SK-N-SH (cell line): Measurements from ENCODE around the gene RGL4. TPM values are rescaled to one million over a fixed set of nuclear protein-coding genes. Genes with fewer than 3 reads are reported as not detected.

Source experiments
- CTCF ChIA-PET: fragments of 300-600, 350-600 bp; formaldehyde crosslinking; extraction: SDS; loops from one replicate; lab custom pipeline; 2021; lab: Yijun Ruan, JAX
- POLR2A ChIA-PET: fragments of 350-600 bp; sonication (Branson Sonifier 250); formaldehyde crosslinking; extraction: SDS; loops from one replicate; lab custom pipeline; 2020; ENCODE audit warnings: antibody characterized with exemption, inconsistent platforms; lab: Yijun Ruan, JAX
- DNase-seq: peaks from one replicate; pipeline ENCODE4 v3.0.0; 2012
- H2AFZ ChIP-seq: fragments of 200-600 bp; sonication (generic); 2 replicates; pipeline ENCODE4 v1.8.1; 2016; ENCODE audit warnings: antibody characterized with exemption, mild to moderate bottlenecking, low read depth
- H3F3A ChIP-seq: fragments of 200-600 bp; sonication (generic); replicated peaks from 2 replicates; pipeline ENCODE3; 2016; ENCODE audit warnings: antibody characterized with exemption, mild to moderate bottlenecking; ENCODE audit not compliant: insufficient read depth
- H3K27ac ChIP-seq, 2 experiments: fragments of 200-500 bp in 1 of 2; fragments of 200-600 bp in 1 of 2; sonication (Bioruptor generic) in 1 of 2; sonication (generic), shearing (Covaris generic) in 1 of 2; 2 replicates each; pipeline versions ENCODE4 v1.5.1 to v1.6.1; 2014 to 2016; ENCODE audit warnings: low read depth in 2 of 2, inconsistent platforms in 1 of 2, low read length in 1 of 2, mild to moderate bottlenecking in 1 of 2, mixed read lengths in 1 of 2
- H3K27me3 ChIP-seq: fragments of 200-600 bp; sonication (generic), shearing (Covaris generic); 2 replicates; pipeline ENCODE4 v1.6.1; 2016; ENCODE audit warnings: mixed run types; ENCODE audit not compliant: insufficient read depth
- H3K36me3 ChIP-seq, 2 experiments: fragments of 200-500 bp in 1 of 2; fragments of 200-600 bp in 1 of 2; sonication (Bioruptor generic) in 1 of 2; sonication (generic) in 1 of 2; replicated peaks in 1 of 2; 2 replicates each; pipeline versions ENCODE3 to v1.5.1; 2014 to 2016; ENCODE audit warnings: low read length in 1 of 2, mild to moderate bottlenecking in 1 of 2; ENCODE audit not compliant: insufficient read depth in 2 of 2, control insufficient read depth in 1 of 2
- H3K4me1 ChIP-seq, 2 experiments: fragments of 200-500 bp in 1 of 2; fragments of 200-600 bp in 1 of 2; sonication (Bioruptor generic) in 1 of 2; sonication (generic), shearing (Covaris generic) in 1 of 2; 2 replicates each; pipeline versions ENCODE4 v1.5.1 to v1.6.1; 2014 to 2016; ENCODE audit warnings: low read depth in 1 of 2, low read length in 1 of 2, mixed run types in 1 of 2; ENCODE audit not compliant: insufficient read depth in 2 of 2, control insufficient read depth in 1 of 2
- H3K4me2 ChIP-seq: fragments of 200-600 bp; sonication (generic), shearing (Covaris generic); 2 replicates; pipeline ENCODE4 v1.6.1; 2017; ENCODE audit warnings: mixed run types
- H3K4me3 ChIP-seq, 2 experiments: fragments of 200-500 bp in 1 of 2; fragments of 200-600 bp in 1 of 2; sonication (Bioruptor generic) in 1 of 2; sonication (generic), shearing (Covaris generic) in 1 of 2; 2 replicates each; pipeline versions ENCODE4 v1.5.1 to v1.8.1; 2014 to 2016; ENCODE audit warnings: low read depth in 2 of 2, inconsistent platforms in 1 of 2, low read length in 1 of 2, mild to moderate bottlenecking in 1 of 2, mixed read lengths in 1 of 2, moderate library complexity in 1 of 2
- H3K79me2 ChIP-seq: fragments of 200-600 bp; sonication (generic); 2 replicates; pipeline ENCODE4 v1.8.1; 2017; ENCODE audit warnings: mild to moderate bottlenecking; ENCODE audit not compliant: insufficient read depth
- H3K9ac ChIP-seq: fragments of 200-600 bp; sonication (generic); 2 replicates; pipeline ENCODE4 v1.6.1; 2017; ENCODE audit warnings: mixed run types
- H3K9me2 ChIP-seq: fragments of 200-600 bp; sonication (generic); 2 replicates; pipeline ENCODE4 v1.6.1; 2017; ENCODE audit warnings: mixed run types
- H3K9me3 ChIP-seq: fragments of 200-600 bp; sonication (generic); 2 replicates; pipeline ENCODE4 v1.6.1; 2017; ENCODE audit warnings: mixed run types, mild to moderate bottlenecking, moderate library complexity
- H4K20me1 ChIP-seq: fragments of 200-600 bp; sonication (generic); 2 replicates; pipeline ENCODE4 v1.6.1; 2017; ENCODE audit warnings: mild to moderate bottlenecking, mixed run types; ENCODE audit not compliant: insufficient read depth
- CHD2 ChIP-seq: fragments of 150-350 bp; IDR thresholded peaks from 2 replicates; pipeline ENCODE4 v1.6.1; 2018; ENCODE audit warnings: low read length; ENCODE audit not compliant: partially characterized antibody
- CTCF ChIP-seq: fragments of 200-600 bp; sonication (generic); IDR thresholded peaks from 2 replicates; pipeline ENCODE4 v1.6.1; 2017; ENCODE audit warnings: antibody characterized with exemption, mild to moderate bottlenecking, moderate library complexity
- ELF1 ChIP-seq: IDR thresholded peaks from 2 replicates; pipeline ENCODE4 v1.4.0; 2012
- EP300 ChIP-seq, 2 experiments: IDR thresholded peaks; 2 replicates each; pipeline versions ENCODE4 v1.4.0 to v1.6.1; 2012; ENCODE audit warnings: borderline replicate concordance in 1 of 2, low read depth in 1 of 2, low read length in 1 of 2
- EZH2phosphoT487 ChIP-seq: fragments of 200-600 bp; sonication (generic); IDR thresholded peaks from 2 replicates; pipeline ENCODE4 v1.6.1; 2017; ENCODE audit warnings: low read depth, mixed run types, mild to moderate bottlenecking, antibody characterized with exemption, moderate library complexity, borderline replicate concordance
- FOSL2 ChIP-seq: IDR thresholded peaks from 2 replicates; pipeline ENCODE4 v1.4.0; 2012; ENCODE audit warnings: low read depth, mild to moderate bottlenecking, moderate library complexity, borderline replicate concordance
- FOXM1 ChIP-seq: IDR thresholded peaks from 2 replicates; pipeline ENCODE4 v1.4.0; 2012; ENCODE audit warnings: low read depth, mild to moderate bottlenecking
- IRF3 ChIP-seq: fragments of 150-350 bp; IDR thresholded peaks from 2 replicates; pipeline ENCODE4 v1.6.1; 2016; ENCODE audit warnings: mild to moderate bottlenecking, low read depth, low read length
- MXI1 ChIP-seq: IDR thresholded peaks from 2 replicates; pipeline ENCODE4 v1.6.1; 2012; ENCODE audit warnings: mild to moderate bottlenecking, low read depth, low read length, improper control_type of control experiment
- NFIC ChIP-seq: IDR thresholded peaks from 2 replicates; pipeline ENCODE4 v1.4.0; 2012; ENCODE audit warnings: borderline replicate concordance
- SIN3A ChIP-seq: IDR thresholded peaks from 2 replicates; pipeline ENCODE4 v1.6.1; 2012; ENCODE audit warnings: low read depth, mild to moderate bottlenecking, low read length, moderate library complexity, borderline replicate concordance
- SMC3 ChIP-seq: IDR thresholded peaks from 2 replicates; pipeline ENCODE4 v1.6.1; 2012; ENCODE audit warnings: low read depth, low read length, improper control_type of control experiment
- TEAD4 ChIP-seq: IDR thresholded peaks from 2 replicates; pipeline ENCODE4 v1.4.0; 2012; ENCODE audit warnings: mild to moderate bottlenecking, borderline replicate concordance; ENCODE audit not compliant: insufficient read depth
- USF1 ChIP-seq: IDR thresholded peaks from 2 replicates; pipeline ENCODE4 v1.4.0; 2012; ENCODE audit warnings: low read depth, borderline replicate concordance
- USF2 ChIP-seq: fragments of 150-350 bp; IDR thresholded peaks from 2 replicates; pipeline ENCODE4 v1.6.1; 2017; ENCODE audit warnings: antibody characterized with exemption, low read length, low read depth, borderline replicate concordance
- YY1 ChIP-seq: IDR thresholded peaks from 2 replicates; pipeline ENCODE4 v1.4.0; 2012; ENCODE audit warnings: low read depth, mild to moderate bottlenecking
- ZBTB33 ChIP-seq: IDR thresholded peaks from 2 replicates; pipeline ENCODE4 v1.4.0; 2012; ENCODE audit warnings: low read depth, borderline replicate concordance
- WGBS: methylation state at CpG from one replicate; pipeline ENCODE4 v1.1.6; 2017; ENCODE audit warnings: low lambda C conversion rate; 5-methylcytosine and 5-hydroxymethylcytosine counted together
- polyA plus RNA-seq, 3 experiments: library from polyadenylated mRNA; depleted of rRNA; stranded (reverse); fragments of >200 nt; gene quantifications; 2 replicates each; pipeline ENCODE4 v1.2.3, GENCODE V29; 2012

RGL4 gene
- polyA plus RNA-seq, 1 of the 3 experiments (the other 2 are of a cell fraction) = not detected

GRCh38 chr22:23715806-23716375 lies 25.1 kb downstream of the RGL4 start:
- peaks cover 8 to 11% of the 10 kb centered on the region in 2 experiments for H3K36me3 ChIP-seq
- peaks cover 0 to 6% of the 10 kb centered on the region in 2 experiments; a peak in 1 of 4 replicates for H3K4me1 ChIP-seq
- H3K9me2 ChIP-seq = no peaks in the 10 kb centered on the region
- H4K20me1 ChIP-seq = no peaks in the 10 kb centered on the region
- no peak for TF ChIP-seq ELF1
- no peak for TF ChIP-seq EZH2phosphoT487
- no peak for TF ChIP-seq CTCF
- TF ChIP-seq YY1 = no peak
- TF ChIP-seq SIN3A = no peak
- no peak for TF ChIP-seq ZBTB33
- no peak for TF ChIP-seq FOXM1
- no peak for TF ChIP-seq NFIC
- H3K9me3 ChIP-seq = no peaks in the 10 kb centered on the region
- peak overlapping the region; percentile 84; the same call in 1 of the 2 replicates for H3K9ac ChIP-seq
- WGBS = 94% methylated on average over 18 of the region's 18 CpGs
- ChIA-PET POLR2A (no interaction called here), CTCF (interaction anchor here (2.0 to 2.2 kb wide), 2 partner anchors 31 to 51 kb away, joined by 5 to 11 read pairs; partner anchors contain the start of gene CHCHD10)
- no peak for DNase-seq
- H3F3A ChIP-seq = no peaks in the 10 kb centered on the region
- no peaks in the 10 kb centered on the region for H3K27me3 ChIP-seq
- H3K27ac ChIP-seq = no peak overlapping the region
- H3K4me2 ChIP-seq = peak overlapping the region; percentile 86
- H2AFZ ChIP-seq = no peak overlapping the region
- H3K79me2 ChIP-seq = peaks cover 17% of the 10 kb centered on the region
- peak overlapping the region; percentile 65 to 84; a peak in 2 of 4 replicates for H3K4me3 ChIP-seq

- no peaks in the 10 kb centered on the region for H4K20me1 ChIP-seq
- 6% methylated on average over 22 of the region's 84 CpGs for WGBS
- CTCF ChIA-PET = interaction anchor here (1.0 to 2.2 kb wide), 4 partner anchors 14 to 132 kb away, joined by 5 to 11 read pairs (median 6); partner anchors contain the start of gene CHCHD10
- H3K36me3 ChIP-seq = peaks cover 6 to 7% of the 10 kb centered on the region in 2 experiments
- peak overlapping the region; percentile 86 for H3K4me2 ChIP-seq
- POLR2A ChIA-PET = no interaction called here
- peak overlapping the region; percentile 96 for H2AFZ ChIP-seq
- H3K4me3 ChIP-seq = peak overlapping the region; percentile 65 to 84
- no peaks in the 10 kb centered on the region for H3K27me3 ChIP-seq
- H3K9me3 ChIP-seq = no peaks in the 10 kb centered on the region
- peaks cover 17% of the 10 kb centered on the region for H3K79me2 ChIP-seq
- no peaks in the 10 kb centered on the region for H3K9me2 ChIP-seq
- H3K9ac ChIP-seq = peak overlapping the region; percentile 84
- peak; percentile 96 for DNase-seq
- H3K27ac ChIP-seq = peak overlapping the region; percentile 45 to 46; a peak in 2 of 4 replicates
- H3K4me1 ChIP-seq = peaks cover 0 to 6% of the 10 kb centered on the region in 2 experiments; a peak in 1 of 4 replicates
- no peaks in the 10 kb centered on the region for H3F3A ChIP-seq
- TF ChIP-seq FOSL2 (no peak), USF2 (no peak; the same call in 1 of the 2 replicates), SMC3 (0 out of 2 replicates have a peak, but pooled peaks have one; percentile 13), EP300 (IDR thresholded peaks at IDR 0.05; ENCODE audit: borderline replicate concordance in 1 of 2, low read depth in 1 of 2, low read length in 1 of 2) (no peak), IRF3 (no peak), MXI1 (peak; percentile 70), USF1 (peak; percentile 94), TEAD4 (no peak), CHD2 (no peak)
These were observed 26.3 kb downstream of the RGL4 start for GRCh38 chr22:23716811-23717801.
